HL-60 (cell line): ENCODE measurements around the gene COG8.

Experiments
- GABPA ChIP-seq: IDR thresholded peaks from 2 replicates; pipeline ENCODE4 v1.6.1; 2012; ENCODE audit warnings: low read depth
- TF ChIP-seq, protein P1 (sequence below): IDR thresholded peaks from one replicate; pipeline ENCODE4 v1.5.1; 2011; ENCODE audit warnings: low read length, control low read depth, inconsistent platforms; ENCODE audit not compliant: insufficient read depth

DNA sequence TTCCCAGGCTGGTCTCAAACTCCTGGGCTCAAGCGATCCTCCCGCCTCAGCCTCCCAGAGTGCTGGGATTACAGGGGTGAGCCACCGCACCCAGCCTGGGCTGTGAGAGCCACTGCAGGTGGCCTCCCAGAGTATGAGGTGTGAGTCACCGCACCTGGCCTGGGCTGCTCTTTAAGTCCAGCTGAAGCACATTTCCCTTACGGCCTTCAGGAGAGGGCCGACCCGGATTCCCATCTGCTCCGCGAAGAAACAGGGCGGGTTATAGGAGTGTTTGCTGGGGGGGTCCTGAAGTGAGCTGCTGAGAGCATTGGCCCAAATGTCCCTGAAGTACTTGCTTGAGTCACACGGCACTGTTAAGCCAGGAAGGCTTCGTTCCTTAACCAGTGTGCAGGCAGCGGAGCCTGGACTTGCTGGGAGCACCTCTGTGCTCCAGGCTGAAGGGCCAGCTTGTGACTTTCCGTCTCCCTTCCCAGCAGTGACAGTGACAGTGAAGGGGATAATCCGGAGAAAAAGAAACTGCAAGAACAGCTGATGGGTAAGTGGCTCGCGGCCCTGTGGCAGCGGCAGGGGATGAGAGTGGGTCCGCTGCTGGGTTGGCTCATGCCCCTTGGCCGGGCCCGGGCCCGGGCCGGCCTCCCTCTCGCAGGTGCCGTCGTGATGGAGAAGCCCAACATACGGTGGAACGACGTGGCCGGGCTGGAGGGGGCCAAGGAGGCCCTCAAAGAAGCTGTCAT is 21.0 kb downstream of the COG8 start:
- TF ChIP-seq, protein P1, sequence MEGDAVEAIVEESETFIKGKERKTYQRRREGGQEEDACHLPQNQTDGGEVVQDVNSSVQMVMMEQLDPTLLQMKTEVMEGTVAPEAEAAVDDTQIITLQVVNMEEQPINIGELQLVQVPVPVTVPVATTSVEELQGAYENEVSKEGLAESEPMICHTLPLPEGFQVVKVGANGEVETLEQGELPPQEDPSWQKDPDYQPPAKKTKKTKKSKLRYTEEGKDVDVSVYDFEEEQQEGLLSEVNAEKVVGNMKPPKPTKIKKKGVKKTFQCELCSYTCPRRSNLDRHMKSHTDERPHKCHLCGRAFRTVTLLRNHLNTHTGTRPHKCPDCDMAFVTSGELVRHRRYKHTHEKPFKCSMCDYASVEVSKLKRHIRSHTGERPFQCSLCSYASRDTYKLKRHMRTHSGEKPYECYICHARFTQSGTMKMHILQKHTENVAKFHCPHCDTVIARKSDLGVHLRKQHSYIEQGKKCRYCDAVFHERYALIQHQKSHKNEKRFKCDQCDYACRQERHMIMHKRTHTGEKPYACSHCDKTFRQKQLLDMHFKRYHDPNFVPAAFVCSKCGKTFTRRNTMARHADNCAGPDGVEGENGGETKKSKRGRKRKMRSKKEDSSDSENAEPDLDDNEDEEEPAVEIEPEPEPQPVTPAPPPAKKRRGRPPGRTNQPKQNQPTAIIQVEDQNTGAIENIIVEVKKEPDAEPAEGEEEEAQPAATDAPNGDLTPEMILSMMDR, result no peak
- TF ChIP-seq GABPA, result no peak
